ENCODE results near the gene RNF157.

Gene RNF157

GRCh38 chr17:76111956-76112355 is 128.3 kb downstream of the RNF157 start:
- no peak for TF ChIP-seq CTCF (IDR thresholded peaks at IDR 0.05; ENCODE audit: insufficient read depth, low read length, poor library complexity, severe bottlenecking)
- no peaks in the 10 kb centered on the region for H3K36me3 ChIP-seq (ENCODE audit: control insufficient read depth, insufficient read depth, low read length)
- DNase-seq (ENCODE audit: extremely low read depth, insufficient read length), result no peak

GRCh38 chr17:76107509-76107908 is 132.8 kb downstream of the RNF157 start:
- Histone ChIP-seq H3K4me3 (replicated peaks; ENCODE audit: low read depth, low read length) (no peak overlapping the region), H3K27me3 (replicated peaks; ENCODE audit: control insufficient read depth, insufficient read depth, low read length) (no peaks in the 10 kb centered on the region), H3K36me3 (ENCODE audit: control insufficient read depth, insufficient read depth, low read length) (no peaks in the 10 kb centered on the region)
- DNase-seq (ENCODE audit: extremely low read depth, insufficient read length), result no peak
- peak; percentile 21 for TF ChIP-seq CTCF (IDR thresholded peaks at IDR 0.05; ENCODE audit: insufficient read depth, low read length, poor library complexity, severe bottlenecking)

More at GRCh38 chr17:76111956-76112355, 128.3 kb downstream of the RNF157 start:
- H3K27me3 ChIP-seq (replicated peaks; ENCODE audit: control insufficient read depth, insufficient read depth, low read length), result no peaks in the 10 kb centered on the region
- no peak overlapping the region for H3K4me3 ChIP-seq (replicated peaks; ENCODE audit: low read depth, low read length)

- Histone ChIP-seq H3K27me3 (replicated peaks; ENCODE audit: control insufficient read depth, insufficient read depth, low read length) (no peaks in the 10 kb centered on the region), H3K36me3 (ENCODE audit: control insufficient read depth, insufficient read depth, low read length) (no peaks in the 10 kb centered on the region), H3K4me3 (replicated peaks; ENCODE audit: low read depth, low read length) (no peak overlapping the region)
- no peak for TF ChIP-seq CTCF (IDR thresholded peaks at IDR 0.05; ENCODE audit: insufficient read depth, low read length, poor library complexity, severe bottlenecking)
- no peak for DNase-seq (ENCODE audit: extremely low read depth, insufficient read length)
Observed at GRCh38 chr17:76106703-76107102, 133.6 kb downstream of the RNF157 start.

GRCh38 chr17:76104896-76105231 is 135.4 kb downstream of the RNF157 start:
- Histone ChIP-seq H3K36me3 (ENCODE audit: control insufficient read depth, insufficient read depth, low read length) (peaks cover 5% of the 10 kb centered on the region), H3K4me3 (replicated peaks; ENCODE audit: low read depth, low read length) (no peak overlapping the region), H3K27me3 (replicated peaks; ENCODE audit: control insufficient read depth, insufficient read depth, low read length) (no peaks in the 10 kb centered on the region)
- DNase-seq (ENCODE audit: extremely low read depth, insufficient read length), result no peak
- no peak for TF ChIP-seq CTCF (IDR thresholded peaks at IDR 0.05; ENCODE audit: insufficient read depth, low read length, poor library complexity, severe bottlenecking)

- peak overlapping the region; percentile 74 for H3K4me3 ChIP-seq (replicated peaks; ENCODE audit: low read depth, low read length)
- TF ChIP-seq CTCF (IDR thresholded peaks at IDR 0.05; ENCODE audit: insufficient read depth, low read length, poor library complexity, severe bottlenecking), result no peak
- H3K27me3 ChIP-seq (replicated peaks; ENCODE audit: control insufficient read depth, insufficient read depth, low read length), result no peaks in the 10 kb centered on the region
Observed at GRCh38 chr17:76104140-76104895, 136.0 kb downstream of the RNF157 start.

More at GRCh38 chr17:76104140-76104895, 136.0 kb downstream of the RNF157 start:
- peaks cover 8% of the 10 kb centered on the region for H3K36me3 ChIP-seq (ENCODE audit: control insufficient read depth, insufficient read depth, low read length)
- DNase-seq (ENCODE audit: extremely low read depth, insufficient read length), result no peak

Measured in GM06990 (cell line).